Nephron (organoid): Measurements from ENCODE around the gene CNR2.
"Not testable (repeated sequence)": the region's sequence is repeated elsewhere in the genome, so short reads cannot be mapped to it uniquely, and the experiment has no call there.

Experiments used
- H3K27ac Mint-ChIP-seq, 3 experiments: 2 replicates each; pipeline ENCODE4 v1.8.0; 2020; ENCODE audit warnings: mixed read lengths in 3 of 3, mild to moderate bottlenecking in 2 of 3, moderate library complexity in 1 of 3
- H3K27me3 Mint-ChIP-seq: 2 replicates; pipeline ENCODE4 v1.8.0; 2021; ENCODE audit warnings: low read depth, mild to moderate bottlenecking, moderate library complexity, mixed read lengths
- H3K36me3 Mint-ChIP-seq: 2 replicates; pipeline ENCODE4 v1.8.0; 2020; ENCODE audit warnings: low read depth, mixed read lengths
- H3K4me1 Mint-ChIP-seq: 2 replicates; pipeline ENCODE4 v1.8.0; 2020; ENCODE audit warnings: mixed read lengths
- H3K4me3 Mint-ChIP-seq, 3 experiments: 2 replicates each; pipeline ENCODE4 v1.8.0; 2020; ENCODE audit warnings: mild to moderate bottlenecking in 3 of 3, mixed read lengths in 3 of 3, moderate library complexity in 2 of 3
- H3K9me3 Mint-ChIP-seq: 2 replicates; pipeline ENCODE4 v1.8.0; 2020; ENCODE audit warnings: mixed read lengths
- TF ChIP-seq, protein P1 (sequence below), 3 experiments: fragments of 200-600 bp; sonication (generic); IDR thresholded peaks; one replicate each; pipeline ENCODE4 v1.5.0; 2021; ENCODE audit warnings: antibody characterized with exemption in 3 of 3; ENCODE audit not compliant: unreplicated experiment in 3 of 3

Gene CNR2

DNA sequence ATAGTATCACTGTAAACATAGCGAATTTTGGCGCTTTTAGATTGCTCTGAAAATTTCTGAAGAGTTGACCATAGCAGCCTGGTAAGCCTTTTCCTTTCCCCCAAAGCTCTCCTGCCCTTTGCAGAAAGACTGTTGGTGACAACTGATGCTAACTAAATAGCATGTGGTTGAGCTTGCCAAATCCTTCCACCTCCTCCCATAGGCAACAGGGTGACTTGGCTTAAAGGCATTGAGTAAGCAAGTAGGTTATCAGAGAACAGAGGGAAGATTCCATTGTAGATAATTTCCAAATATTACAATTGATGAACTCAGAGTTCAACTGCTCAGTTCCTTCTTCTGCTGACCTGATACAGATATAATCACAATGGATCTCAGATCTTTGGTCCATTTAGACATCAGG, 68.0 kb downstream of the CNR2 start:
- H3K27ac Mint-ChIP-seq: no peak overlapping the region
- peaks cover 31% of the 10 kb centered on the region for H3K36me3 Mint-ChIP-seq
- H3K9me3 Mint-ChIP-seq: no peaks in the 10 kb centered on the region
- H3K4me3 Mint-ChIP-seq: no peak overlapping the region
- peaks cover 6% of the 10 kb centered on the region for H3K27me3 Mint-ChIP-seq
- no peaks in the 10 kb centered on the region for H3K4me1 Mint-ChIP-seq
- TF ChIP-seq, protein P1, sequence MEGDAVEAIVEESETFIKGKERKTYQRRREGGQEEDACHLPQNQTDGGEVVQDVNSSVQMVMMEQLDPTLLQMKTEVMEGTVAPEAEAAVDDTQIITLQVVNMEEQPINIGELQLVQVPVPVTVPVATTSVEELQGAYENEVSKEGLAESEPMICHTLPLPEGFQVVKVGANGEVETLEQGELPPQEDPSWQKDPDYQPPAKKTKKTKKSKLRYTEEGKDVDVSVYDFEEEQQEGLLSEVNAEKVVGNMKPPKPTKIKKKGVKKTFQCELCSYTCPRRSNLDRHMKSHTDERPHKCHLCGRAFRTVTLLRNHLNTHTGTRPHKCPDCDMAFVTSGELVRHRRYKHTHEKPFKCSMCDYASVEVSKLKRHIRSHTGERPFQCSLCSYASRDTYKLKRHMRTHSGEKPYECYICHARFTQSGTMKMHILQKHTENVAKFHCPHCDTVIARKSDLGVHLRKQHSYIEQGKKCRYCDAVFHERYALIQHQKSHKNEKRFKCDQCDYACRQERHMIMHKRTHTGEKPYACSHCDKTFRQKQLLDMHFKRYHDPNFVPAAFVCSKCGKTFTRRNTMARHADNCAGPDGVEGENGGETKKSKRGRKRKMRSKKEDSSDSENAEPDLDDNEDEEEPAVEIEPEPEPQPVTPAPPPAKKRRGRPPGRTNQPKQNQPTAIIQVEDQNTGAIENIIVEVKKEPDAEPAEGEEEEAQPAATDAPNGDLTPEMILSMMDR (IDR thresholded peaks at IDR 0.05; ENCODE audit: unreplicated experiment in 3 of 3): no peak

GRCh38 chr1:23843644-23844043, 69.5 kb downstream of the CNR2 start:
- Mint-ChIP-seq H3K4me1 (no peaks in the 10 kb centered on the region), H3K27ac (no peak overlapping the region), H3K4me3 (no peak overlapping the region), H3K36me3 (peaks cover 31% of the 10 kb centered on the region), H3K27me3 (peaks cover 8% of the 10 kb centered on the region), H3K9me3 (no peaks in the 10 kb centered on the region)
- TF ChIP-seq, protein P1 (IDR thresholded peaks at IDR 0.05; ENCODE audit: unreplicated experiment in 3 of 3): no peak

DNA sequence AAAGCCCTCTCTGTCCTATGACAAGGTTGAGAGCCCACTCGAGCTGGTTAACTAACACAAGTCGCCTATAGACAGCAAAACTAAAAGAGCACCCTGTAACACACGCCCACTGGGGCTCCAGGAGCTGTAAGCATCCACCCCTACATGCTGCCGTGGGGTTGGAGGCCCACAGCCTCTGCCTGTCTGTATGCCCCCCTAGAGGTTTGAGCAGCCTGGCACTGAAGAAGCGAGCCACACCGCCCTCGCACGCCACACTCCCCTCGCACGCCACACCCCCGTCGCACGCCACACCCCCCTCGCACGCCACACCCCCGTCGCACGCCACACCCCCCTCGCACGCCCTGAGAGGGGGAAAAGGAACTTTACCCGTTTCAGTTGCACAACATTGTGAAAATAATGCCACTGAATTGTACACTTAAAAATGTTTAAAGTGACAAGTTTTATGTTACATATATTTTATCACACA, 74.7 kb downstream of the CNR2 start:
- H3K27me3 Mint-ChIP-seq: peaks cover 24% of the 10 kb centered on the region
- peak overlapping the region; percentile 84 to 90 (median 90) for H3K4me3 Mint-ChIP-seq
- H3K9me3 Mint-ChIP-seq: no peaks in the 10 kb centered on the region
- TF ChIP-seq, protein P1 (IDR thresholded peaks at IDR 0.05; ENCODE audit: unreplicated experiment in 3 of 3): no peak
- peaks cover 10% of the 10 kb centered on the region for H3K4me1 Mint-ChIP-seq
- no peaks in the 10 kb centered on the region for H3K36me3 Mint-ChIP-seq
- H3K27ac Mint-ChIP-seq: no peak overlapping the region

DNA sequence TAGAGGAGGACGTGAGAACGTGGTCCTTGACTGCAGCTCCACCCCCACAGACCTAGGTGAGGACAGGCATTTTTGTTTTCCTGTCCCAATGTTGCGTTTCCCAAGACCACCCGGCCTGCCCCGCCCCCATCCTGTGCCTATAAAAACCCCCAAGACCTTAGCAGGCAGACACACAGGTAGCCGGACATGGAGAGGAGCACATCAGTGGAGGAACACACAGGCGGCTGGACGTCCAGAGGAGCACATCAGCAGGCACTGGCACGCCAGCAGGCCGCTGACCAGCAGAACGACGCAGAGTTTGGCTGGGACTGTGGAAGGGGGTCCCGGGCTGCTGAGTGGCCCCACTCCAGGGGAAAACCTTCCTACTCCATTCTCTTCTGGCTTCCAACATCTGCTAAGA, 75.3 kb downstream of the CNR2 start:
- Mint-ChIP-seq H3K36me3 (no peaks in the 10 kb centered on the region), H3K4me3 (peak overlapping the region; percentile 84 to 90 (median 90)), H3K27ac (no peak overlapping the region), H3K4me1 (peaks cover 10% of the 10 kb centered on the region), H3K9me3 (no peaks in the 10 kb centered on the region), H3K27me3 (peaks cover 24% of the 10 kb centered on the region)
- TF ChIP-seq, protein P1 (IDR thresholded peaks at IDR 0.05; ENCODE audit: unreplicated experiment in 3 of 3): no peak

GRCh38 chr1:23836037-23836436, 77.1 kb downstream of the CNR2 start:
- Mint-ChIP-seq H3K9me3 (no peaks in the 10 kb centered on the region), H3K4me3 (no peak overlapping the region), H3K27me3 (peaks cover 18% of the 10 kb centered on the region), H3K36me3 (no peaks in the 10 kb centered on the region), H3K4me1 (peaks cover 10% of the 10 kb centered on the region), H3K27ac (no peak overlapping the region)
- TF ChIP-seq, protein P1 (IDR thresholded peaks at IDR 0.05; ENCODE audit: unreplicated experiment in 3 of 3): no peak

DNA sequence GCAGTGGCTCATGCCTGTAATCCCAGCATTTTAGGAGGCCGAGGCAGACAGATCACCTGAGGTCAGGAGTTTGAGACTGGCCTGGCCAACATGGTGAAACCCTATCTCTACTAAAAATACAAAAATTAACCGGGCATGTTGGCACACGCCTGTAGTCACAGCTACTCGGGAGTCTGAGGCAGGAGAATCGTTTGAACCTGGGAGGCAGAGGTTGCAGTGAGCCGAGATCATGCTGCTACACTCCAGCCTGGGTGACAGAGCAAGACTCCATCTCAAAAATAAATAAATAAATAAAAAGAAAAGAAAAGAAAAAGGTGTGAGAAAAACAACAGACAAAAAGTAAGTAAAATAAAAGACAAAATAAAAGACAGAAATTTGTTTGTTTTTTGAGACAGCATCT, 79.0 kb downstream of the CNR2 start:
- not testable (repeated sequence) for H3K36me3 Mint-ChIP-seq, H3K9me3 Mint-ChIP-seq, H3K4me3 Mint-ChIP-seq, H3K27ac Mint-ChIP-seq
- H3K4me1 Mint-ChIP-seq: peaks cover 10% of the 10 kb centered on the region
- H3K27me3 Mint-ChIP-seq: peaks cover 18% of the 10 kb centered on the region
